ENCODE results near the gene UGT1A9. TPM values are rescaled to one million over a fixed set of nuclear protein-coding genes. Genes with fewer than 3 reads are reported as not detected.
"Not testable (repeated sequence)": the region's sequence is repeated elsewhere in the genome, so short reads cannot be mapped to it uniquely, and the experiment has no call there.

Gene UGT1A9
- total RNA-seq, result not detected

DNA sequence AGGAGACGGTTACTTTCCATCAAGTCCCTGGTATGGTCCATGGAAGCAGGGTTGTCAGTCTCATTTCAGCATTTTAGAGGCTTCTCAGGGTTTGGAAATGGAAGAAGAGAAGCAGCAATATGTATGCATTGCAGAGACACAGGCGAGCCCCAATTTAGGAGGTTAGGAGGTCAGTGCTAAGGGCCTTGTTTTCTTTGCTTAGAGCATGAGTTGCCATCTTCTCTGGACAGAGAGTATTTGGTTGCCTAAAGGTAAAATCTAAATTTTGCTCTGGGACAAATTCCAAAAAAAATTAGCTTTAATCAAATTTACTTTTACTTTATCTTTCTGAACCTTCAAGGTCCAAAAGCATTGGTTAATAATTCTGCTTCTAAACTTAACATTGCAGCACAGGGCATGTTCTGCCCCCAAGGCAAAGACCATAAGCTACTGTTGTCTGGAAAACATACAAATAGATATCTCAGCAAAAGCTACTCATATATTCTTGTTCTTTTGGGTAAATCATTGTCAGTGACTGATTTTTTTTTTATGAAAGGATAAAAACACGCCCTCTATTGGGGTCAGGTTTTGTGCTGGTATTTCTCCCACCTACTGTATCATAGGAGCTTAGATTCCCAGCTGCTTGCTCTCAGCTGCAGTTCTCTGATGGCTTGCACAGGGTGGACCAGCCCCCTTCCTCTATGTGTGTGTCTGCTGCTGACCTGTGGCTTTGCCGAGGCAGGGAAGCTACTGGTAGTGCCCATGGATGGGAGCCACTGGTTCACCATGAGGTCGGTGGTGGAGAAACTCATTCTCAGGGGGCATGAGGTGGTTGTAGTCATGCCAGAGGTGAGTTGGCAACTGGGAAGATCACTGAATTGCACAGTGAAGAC lies at the start of gene UGT1A9:
Gene UGT1A9 (plus strand): TSS at position 609 of the 872 bp plus-strand sequence. CDS start 37 bp downstream, at position 646.
- DNase-seq, result no peak
- Mint-ChIP-seq H3K27me3 (peaks cover 28% of the 10 kb centered on the region), H3K36me3 (no peaks in the 10 kb centered on the region), H3K4me3 (no peak within 1 kb of the TSS), H3K9me3 (no peaks in the 10 kb centered on the region), H3K4me1 (ENCODE audit: low read depth) (no peaks in the 10 kb centered on the region), H3K27ac (no peak within 1 kb of the TSS)
- POLR2A ChIA-PET, result no interaction called here
- CTCF ChIA-PET, result interaction anchor here (1.3 kb wide), 1 partner anchor 10 kb away, joined by 3 read pairs; no protein-coding TSS in a partner anchor
- intact Hi-C loops (cut with micrococcal nuclease), result no loop called here

GRCh38 chr2:233627331-233628025 lies 44.2 kb upstream of the UGT1A9 start:
- H3K27ac Mint-ChIP-seq, result no peak overlapping the region
- intact Hi-C loops (cut with micrococcal nuclease), result no loop called here
- peaks cover 2% of the 10 kb centered on the region for H3K36me3 Mint-ChIP-seq
- no peaks in the 10 kb centered on the region for H3K4me1 Mint-ChIP-seq (ENCODE audit: low read depth)
- peaks cover 20% of the 10 kb centered on the region for H3K27me3 Mint-ChIP-seq
- ChIA-PET CTCF (no interaction called here), POLR2A (interaction anchor here (0.6 kb wide), 1 partner anchor 109 kb away, joined by 5 read pairs; no protein-coding TSS in a partner anchor)
- no peak for DNase-seq
- peaks cover 27% of the 10 kb centered on the region for H3K9me3 Mint-ChIP-seq
- H3K4me3 Mint-ChIP-seq, result no peak overlapping the region

GRCh38 chr2:233636306-233636705 lies 35.4 kb upstream of the UGT1A9 start, which contains the start of gene UGT1A10:
UGT1A10 (plus strand) TSS chr2:233636448; CDS start chr2:233636523, 75 bp downstream.
- H3K27me3 Mint-ChIP-seq, result peaks cover 12% of the 10 kb centered on the region
- intact Hi-C loops (cut with micrococcal nuclease); H3K27ac Mint-ChIP-seq: not testable (repeated sequence)

DNA sequence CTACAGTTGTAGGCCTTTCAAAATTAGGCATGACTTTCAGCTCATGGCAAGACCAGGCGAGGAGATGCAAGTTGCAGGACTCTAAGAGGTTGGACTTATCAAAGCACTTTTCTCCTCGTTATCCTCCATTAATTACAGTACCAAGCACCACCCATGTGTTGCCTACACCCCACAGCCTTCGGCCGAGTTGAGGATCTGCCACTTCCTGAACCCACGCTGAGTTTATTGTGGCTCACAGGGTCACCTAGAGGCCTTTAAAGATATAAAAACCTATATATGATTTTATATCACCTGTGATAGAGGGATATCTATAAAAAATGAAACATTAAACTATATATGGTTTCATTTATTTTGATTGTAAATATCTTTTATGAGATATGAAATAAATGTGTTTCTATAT lies 32.9 kb upstream of the UGT1A9 start:
- ChIA-PET POLR2A (no interaction called here), CTCF (no interaction called here)
- peaks cover 12% of the 10 kb centered on the region for H3K27me3 Mint-ChIP-seq
- intact Hi-C loops (cut with micrococcal nuclease), result no loop called here
- peaks cover 2% of the 10 kb centered on the region for H3K9me3 Mint-ChIP-seq
- H3K4me1 Mint-ChIP-seq (ENCODE audit: low read depth), result peaks cover 7% of the 10 kb centered on the region
- DNase-seq, result no peak
- H3K36me3 Mint-ChIP-seq, result no peaks in the 10 kb centered on the region
- no peak overlapping the region for H3K27ac Mint-ChIP-seq
- H3K4me3 Mint-ChIP-seq, result no peak overlapping the region

More at GRCh38 chr2:233636306-233636705, 35.4 kb upstream of the UGT1A9 start, which contains the start of gene UGT1A10:
- POLR2A ChIA-PET; H3K9me3 Mint-ChIP-seq; DNase-seq; H3K4me3 Mint-ChIP-seq; CTCF ChIA-PET; H3K36me3 Mint-ChIP-seq; H3K4me1 Mint-ChIP-seq (ENCODE audit: low read depth): not testable (repeated sequence)

GRCh38 chr2:233639860-233640259 lies 31.8 kb upstream of the UGT1A9 start:
- Mint-ChIP-seq H3K9me3 (peaks cover 4% of the 10 kb centered on the region), H3K27me3 (peaks cover 10% of the 10 kb centered on the region), H3K4me1 (ENCODE audit: low read depth) (peaks cover 7% of the 10 kb centered on the region), H3K4me3 (no peak overlapping the region), H3K27ac (no peak overlapping the region), H3K36me3 (no peaks in the 10 kb centered on the region)
- POLR2A ChIA-PET, result no interaction called here
- intact Hi-C loops (cut with micrococcal nuclease), result no loop called here
- no peak for DNase-seq
- CTCF ChIA-PET, result no interaction called here

DNA sequence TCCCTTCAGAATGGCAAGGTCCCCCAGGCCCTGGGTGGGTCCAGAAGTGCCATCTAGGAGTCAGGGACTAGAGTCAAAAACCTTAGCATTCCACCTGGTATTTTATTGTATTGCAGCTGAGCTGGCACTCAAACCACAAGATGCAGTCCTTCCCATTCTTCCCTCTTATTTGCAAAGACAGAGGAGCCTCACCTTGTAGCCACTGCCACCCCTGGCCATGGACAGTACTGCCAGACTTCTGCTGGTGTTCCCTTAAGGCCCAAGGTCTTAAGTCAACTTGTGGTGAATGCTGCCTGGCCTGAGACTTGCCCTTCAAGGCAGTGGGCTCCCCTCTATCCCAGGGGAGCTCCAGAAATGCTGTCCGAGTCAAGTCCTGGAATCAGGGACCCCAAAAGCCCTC lies 28.6 kb upstream of the UGT1A9 start:
- peaks cover 21% of the 10 kb centered on the region for H3K9me3 Mint-ChIP-seq
- no peak overlapping the region for H3K4me3 Mint-ChIP-seq
- H3K27ac Mint-ChIP-seq, result no peak overlapping the region
- intact Hi-C loops (cut with micrococcal nuclease), result no loop called here
- POLR2A ChIA-PET, result no interaction called here
- H3K27me3 Mint-ChIP-seq, result peaks cover 16% of the 10 kb centered on the region
- no peak for DNase-seq
- H3K4me1 Mint-ChIP-seq (ENCODE audit: low read depth), result peaks cover 7% of the 10 kb centered on the region
- CTCF ChIA-PET, result no interaction called here
- H3K36me3 Mint-ChIP-seq, result peaks cover 10% of the 10 kb centered on the region

GRCh38 chr2:233646033-233646432 lies 25.7 kb upstream of the UGT1A9 start:
- DNase-seq; H3K4me1 Mint-ChIP-seq (ENCODE audit: low read depth); H3K36me3 Mint-ChIP-seq; intact Hi-C loops (cut with micrococcal nuclease); H3K4me3 Mint-ChIP-seq; POLR2A ChIA-PET; CTCF ChIA-PET; H3K27ac Mint-ChIP-seq: not testable (repeated sequence)
- Mint-ChIP-seq H3K27me3 (peaks cover 20% of the 10 kb centered on the region), H3K9me3 (peaks cover 21% of the 10 kb centered on the region)

GRCh38 chr2:233650981-233651380 lies 20.7 kb upstream of the UGT1A9 start:
- ChIA-PET POLR2A (no interaction called here), CTCF (no interaction called here)
- Mint-ChIP-seq H3K36me3 (peaks cover 7% of the 10 kb centered on the region), H3K4me3 (no peak overlapping the region), H3K9me3 (peaks cover 7% of the 10 kb centered on the region), H3K27me3 (peaks cover 19% of the 10 kb centered on the region), H3K27ac (no peak overlapping the region), H3K4me1 (ENCODE audit: low read depth) (no peaks in the 10 kb centered on the region)
- no peak for DNase-seq
- intact Hi-C loops (cut with micrococcal nuclease), result no loop called here

GRCh38 chr2:233651430-233651829 lies 20.3 kb upstream of the UGT1A9 start:
- ChIA-PET CTCF (no interaction called here), POLR2A (no interaction called here)
- Mint-ChIP-seq H3K36me3 (peaks cover 5% of the 10 kb centered on the region), H3K9me3 (peaks cover 5% of the 10 kb centered on the region), H3K4me1 (ENCODE audit: low read depth) (no peaks in the 10 kb centered on the region), H3K27me3 (peaks cover 17% of the 10 kb centered on the region), H3K4me3 (no peak overlapping the region), H3K27ac (no peak overlapping the region)
- intact Hi-C loops (cut with micrococcal nuclease), result no loop called here
- no peak for DNase-seq

DNA sequence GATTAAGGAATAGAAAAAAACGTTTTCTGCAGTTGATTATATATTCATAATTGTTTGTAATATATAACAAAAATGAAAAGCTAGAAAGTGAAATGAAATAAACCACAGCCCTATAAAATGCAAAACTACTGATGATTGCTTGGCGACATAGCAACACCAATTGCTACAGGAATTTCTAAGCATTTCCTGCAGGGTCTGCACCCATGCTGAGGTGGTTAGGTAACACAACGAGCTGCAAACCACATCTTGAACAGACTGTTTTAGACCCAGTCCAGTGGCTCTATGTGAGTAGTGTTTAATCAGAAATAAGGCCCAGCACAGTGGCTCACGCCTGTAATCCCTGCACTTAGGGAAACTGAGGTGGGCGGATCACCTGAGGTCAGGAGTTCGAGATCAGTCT lies 17.2 kb upstream of the UGT1A9 start:
- Mint-ChIP-seq H3K27ac (no peak overlapping the region), H3K9me3 (no peaks in the 10 kb centered on the region), H3K4me1 (ENCODE audit: low read depth) (no peaks in the 10 kb centered on the region), H3K27me3 (peaks cover 17% of the 10 kb centered on the region), H3K36me3 (no peaks in the 10 kb centered on the region), H3K4me3 (no peak overlapping the region)
- no peak for DNase-seq
- POLR2A ChIA-PET, result no interaction called here
- intact Hi-C loops (cut with micrococcal nuclease), result no loop called here
- CTCF ChIA-PET, result no interaction called here

- no peak overlapping the region for H3K27ac Mint-ChIP-seq
- intact Hi-C loops (cut with micrococcal nuclease), result no loop called here
- ChIA-PET POLR2A (no interaction called here), CTCF (no interaction called here)
- H3K4me3 Mint-ChIP-seq, result no peak overlapping the region
- no peaks in the 10 kb centered on the region for H3K9me3 Mint-ChIP-seq
- no peaks in the 10 kb centered on the region for H3K4me1 Mint-ChIP-seq (ENCODE audit: low read depth)
- H3K36me3 Mint-ChIP-seq, result no peaks in the 10 kb centered on the region
- DNase-seq, result no peak
- peaks cover 22% of the 10 kb centered on the region for H3K27me3 Mint-ChIP-seq
These were observed 16.7 kb upstream of the UGT1A9 start for GRCh38 chr2:233655043-233655442.

DNA sequence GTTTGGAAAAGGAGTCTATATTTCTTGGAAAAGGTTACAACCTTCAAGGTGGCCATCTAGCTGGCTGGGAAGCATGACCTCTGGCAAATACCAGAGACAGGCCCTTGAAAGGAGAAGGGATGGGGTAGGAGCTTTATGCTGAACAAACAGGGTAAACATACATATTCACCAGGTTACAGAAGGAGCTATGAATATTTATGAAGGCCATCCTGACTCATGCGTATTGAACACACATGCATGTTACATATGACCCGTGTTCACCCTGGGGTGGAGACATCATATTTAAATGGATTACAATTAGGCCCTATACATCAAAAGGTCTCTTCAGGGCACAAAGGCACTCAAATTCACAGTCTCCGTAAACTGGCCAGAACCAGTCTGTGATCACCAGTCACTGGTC lies 15.8 kb upstream of the UGT1A9 start:
- DNase-seq; H3K36me3 Mint-ChIP-seq; H3K4me3 Mint-ChIP-seq; H3K9me3 Mint-ChIP-seq; H3K4me1 Mint-ChIP-seq (ENCODE audit: low read depth); intact Hi-C loops (cut with micrococcal nuclease); CTCF ChIA-PET; POLR2A ChIA-PET; H3K27ac Mint-ChIP-seq: not testable (repeated sequence)
- peaks cover 18% of the 10 kb centered on the region for H3K27me3 Mint-ChIP-seq

Measured in activated CD4-positive, alpha-beta memory T cell treated with anti-CD3 and anti-CD28 coated beads for 36 hours (primary cell).